HuH-7.5 (cell line): ENCODE data around the gene LCE1F.
A peak's percentile ranks its signal among the peaks of the same experiment; 100 is the strongest.

Experiments
- DNase-seq: peaks from one replicate; pipeline ENCODE4 v3.0.0; 2011; ENCODE audit warnings: low spot score

The LCE1F gene

GRCh38 chr1:152776361-152776760 is 1.4 kb downstream of the LCE1F start:
- DNase-seq, result no peak

- peak; percentile 20 for DNase-seq
These were observed 2.7 kb downstream of the LCE1F start for GRCh38 chr1:152777510-152778137.

- DNase-seq, result no peak
These were observed 8.2 kb downstream of the LCE1F start for GRCh38 chr1:152783095-152783494.

GRCh38 chr1:152786077-152786476 is 11.1 kb downstream of the LCE1F start, which contains the start of gene LCE1E:
Gene LCE1E (plus strand): TSS chr1:152786257. CDS start chr1:152787300, 1,043 bp downstream.
- DNase-seq, result no peak

- DNase-seq, result no peak
These were observed 20.7 kb downstream of the LCE1F start for GRCh38 chr1:152795686-152796085.

GRCh38 chr1:152796421-152796820 is 21.5 kb downstream of the LCE1F start, which contains the start of gene LCE1D:
Gene LCE1D (plus strand): TSS chr1:152796721. CDS start chr1:152797795, 1,074 bp downstream.
- DNase-seq, result no peak

GRCh38 chr1:152801333-152801732 is 26.4 kb downstream of the LCE1F start:
- no peak for DNase-seq

GRCh38 chr1:152806576-152806975 is 31.6 kb downstream of the LCE1F start, which contains the start of gene LCE1C:
Gene LCE1C (minus strand): TSS chr1:152806651. CDS start chr1:152805478, 1,173 bp downstream.
- DNase-seq, result no peak

GRCh38 chr1:152811050-152811449 is 36.1 kb downstream of the LCE1F start:
- DNase-seq, result no peak

GRCh38 chr1:152811671-152812070 is 36.7 kb downstream of the LCE1F start, which contains the start of gene LCE1B:
Gene LCE1B (plus strand): TSS chr1:152811971. CDS start chr1:152812447, 476 bp downstream.
- no peak for DNase-seq

- no peak for DNase-seq
These were observed 42.4 kb downstream of the LCE1F start for GRCh38 chr1:152817309-152817708.

GRCh38 chr1:152823294-152823693 is 48.4 kb downstream of the LCE1F start:
- no peak for DNase-seq

GRCh38 chr1:152824964-152825363 is 50.0 kb downstream of the LCE1F start:
- DNase-seq, result no peak
